GM12873 (cell line): ENCODE measurements around the gene DGLUCY.

Source experiments
- TF ChIP-seq, protein P1 (sequence below): IDR thresholded peaks from 2 replicates; pipeline ENCODE4 v1.5.1; 2012; ENCODE audit warnings: low read depth, mild to moderate bottlenecking, moderate library complexity, low read length, control low read depth; ENCODE audit not compliant: insufficient read depth; ENCODE audit errors: missing control alignments

DGLUCY gene

GRCh38 chr14:91225025-91225424 lies 111.2 kb downstream of the DGLUCY start:
- TF ChIP-seq, protein P1, sequence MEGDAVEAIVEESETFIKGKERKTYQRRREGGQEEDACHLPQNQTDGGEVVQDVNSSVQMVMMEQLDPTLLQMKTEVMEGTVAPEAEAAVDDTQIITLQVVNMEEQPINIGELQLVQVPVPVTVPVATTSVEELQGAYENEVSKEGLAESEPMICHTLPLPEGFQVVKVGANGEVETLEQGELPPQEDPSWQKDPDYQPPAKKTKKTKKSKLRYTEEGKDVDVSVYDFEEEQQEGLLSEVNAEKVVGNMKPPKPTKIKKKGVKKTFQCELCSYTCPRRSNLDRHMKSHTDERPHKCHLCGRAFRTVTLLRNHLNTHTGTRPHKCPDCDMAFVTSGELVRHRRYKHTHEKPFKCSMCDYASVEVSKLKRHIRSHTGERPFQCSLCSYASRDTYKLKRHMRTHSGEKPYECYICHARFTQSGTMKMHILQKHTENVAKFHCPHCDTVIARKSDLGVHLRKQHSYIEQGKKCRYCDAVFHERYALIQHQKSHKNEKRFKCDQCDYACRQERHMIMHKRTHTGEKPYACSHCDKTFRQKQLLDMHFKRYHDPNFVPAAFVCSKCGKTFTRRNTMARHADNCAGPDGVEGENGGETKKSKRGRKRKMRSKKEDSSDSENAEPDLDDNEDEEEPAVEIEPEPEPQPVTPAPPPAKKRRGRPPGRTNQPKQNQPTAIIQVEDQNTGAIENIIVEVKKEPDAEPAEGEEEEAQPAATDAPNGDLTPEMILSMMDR, result no peak

DNA sequence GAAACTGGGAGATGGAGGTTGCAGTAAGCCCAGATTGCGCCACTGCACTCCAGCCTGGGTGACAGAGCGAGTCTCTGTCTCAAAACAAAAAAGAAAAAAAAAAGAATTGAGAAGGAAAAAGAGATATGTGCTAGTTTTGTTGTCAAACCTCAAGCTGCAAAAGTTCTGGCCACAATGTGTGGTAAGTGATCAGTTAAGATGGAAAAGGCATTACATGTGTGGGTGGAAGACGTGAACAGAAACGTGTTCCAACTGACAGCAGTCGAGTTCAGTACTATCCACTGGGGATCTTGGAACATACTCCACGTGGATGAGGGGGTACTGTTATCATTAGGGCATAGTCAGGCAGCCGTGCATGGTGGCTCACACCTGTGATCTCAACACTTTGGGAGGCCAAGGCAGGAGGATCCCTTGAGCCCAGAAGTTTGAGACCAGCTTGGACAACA lies 113.3 kb downstream of the DGLUCY start:
- TF ChIP-seq, protein P1, result no peak

DNA sequence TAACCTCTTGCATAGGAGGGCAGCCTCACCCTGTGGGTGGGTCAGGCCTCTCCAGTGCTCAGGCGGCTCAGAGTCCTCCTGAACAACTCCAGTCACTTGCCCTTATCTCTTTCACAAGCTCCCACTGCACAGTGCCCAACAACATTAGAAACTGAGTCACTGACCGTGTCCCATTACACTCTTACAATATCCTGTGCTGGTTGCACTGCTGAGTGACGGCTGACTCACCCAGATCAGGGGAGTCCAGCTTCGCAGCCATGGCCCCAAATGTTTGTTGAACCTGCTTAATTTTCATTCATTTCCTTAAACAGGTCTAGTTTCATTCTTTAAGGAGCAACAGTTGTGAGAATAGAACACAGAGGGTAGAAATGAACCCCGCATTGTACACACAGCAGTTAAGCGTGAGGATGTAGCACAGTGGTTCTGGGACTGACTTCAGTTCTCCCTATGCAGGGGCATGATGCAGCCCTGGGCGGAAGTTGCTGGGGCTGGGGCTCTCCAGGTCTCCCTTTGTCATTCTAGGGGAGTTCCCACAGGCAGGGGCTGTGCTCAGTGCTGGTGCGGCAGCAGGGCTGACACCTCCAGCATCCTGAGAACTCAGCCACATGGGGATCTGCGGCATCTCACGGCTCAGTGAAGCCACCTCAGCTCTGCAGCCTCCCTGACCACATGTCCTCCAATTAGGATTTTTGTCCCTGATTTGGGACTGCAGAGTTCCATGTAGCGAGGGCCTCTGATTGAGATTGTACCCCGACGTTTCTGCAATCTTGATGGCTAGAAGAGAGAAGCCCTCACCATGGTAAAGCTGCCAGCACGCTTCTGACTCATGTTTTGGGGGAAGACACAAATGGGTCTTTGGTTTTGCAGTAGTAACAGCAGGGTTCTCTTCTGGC lies 114.5 kb downstream of the DGLUCY start:
- TF ChIP-seq, protein P1, result no peak

DNA sequence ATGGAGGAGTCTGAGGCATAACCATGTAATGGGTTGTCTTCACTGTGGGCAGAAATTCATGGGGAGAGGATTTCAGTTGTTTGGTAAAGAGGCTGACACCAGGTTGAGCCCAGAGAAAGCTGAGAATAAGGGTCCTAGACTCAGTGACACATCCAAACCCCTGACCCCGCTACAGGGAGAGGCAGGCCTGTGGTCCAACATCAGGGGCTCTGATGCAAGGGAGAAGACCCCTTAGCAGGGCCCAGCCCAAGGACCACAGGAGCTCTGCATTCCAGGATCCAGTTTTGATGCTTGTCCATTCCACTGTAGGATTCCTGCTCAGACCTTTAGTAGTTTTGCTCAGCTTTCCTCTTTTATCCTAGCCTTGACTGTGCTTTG lies 115.1 kb downstream of the DGLUCY start:
- TF ChIP-seq, protein P1, result no peak

GRCh38 chr14:91229743-91230200 lies 115.9 kb downstream of the DGLUCY start:
- TF ChIP-seq, protein P1, result no peak

GRCh38 chr14:91230397-91231035 lies 116.6 kb downstream of the DGLUCY start:
- TF ChIP-seq, protein P1, result no peak

DNA sequence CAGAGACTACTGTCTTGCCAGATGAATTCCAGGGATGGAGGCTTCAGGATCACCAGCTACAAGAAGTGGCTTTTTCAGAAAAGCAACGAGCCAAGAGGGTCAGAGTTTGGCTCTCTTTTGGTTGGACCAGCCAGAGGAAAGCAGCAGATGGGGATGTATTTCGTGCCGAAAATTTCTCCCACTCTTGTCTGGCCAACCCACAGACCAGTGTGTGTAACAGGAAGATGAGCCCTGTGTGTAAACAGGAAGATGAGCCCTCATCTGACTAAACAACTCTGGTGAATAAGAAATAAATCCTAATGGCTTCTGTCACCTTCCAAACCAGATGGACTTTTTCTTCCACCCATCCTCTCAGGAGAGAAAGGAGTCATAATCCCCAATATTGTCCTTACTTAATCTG lies 117.6 kb downstream of the DGLUCY start:
- TF ChIP-seq, protein P1, result no peak
